ENCODE measurements around the gene GFOD2.
"Not testable (repeated sequence)": the region's sequence is repeated elsewhere in the genome, so short reads cannot be mapped to it uniquely, and the experiment has no call there.

The GFOD2 gene

GRCh38 chr16:67719048-67719777 is at the start of gene GFOD2:
Gene GFOD2, minus strand, starts transcription at chr16:67719316. Its CDS starts 33,601 bp downstream, at chr16:67685715.
- peak; percentile 99 for DNase-seq (ENCODE audit: low spot score)

- no peak for DNase-seq (ENCODE audit: low spot score)
Observed at GRCh38 chr16:67767953-67768352, 48.8 kb upstream of the GFOD2 start.

GRCh38 chr16:67766291-67766690 is 47.2 kb upstream of the GFOD2 start:
- DNase-seq (ENCODE audit: low spot score): no peak

- no peak for DNase-seq (ENCODE audit: low spot score)
Observed at GRCh38 chr16:67764158-67764667, 45.1 kb upstream of the GFOD2 start.

- no peak for DNase-seq (ENCODE audit: low spot score)
Observed at GRCh38 chr16:67763066-67763465, 44.0 kb upstream of the GFOD2 start.

- no peak for DNase-seq (ENCODE audit: low spot score)
Observed at GRCh38 chr16:67762385-67762784, 43.3 kb upstream of the GFOD2 start.

GRCh38 chr16:67761924-67762323 is 42.8 kb upstream of the GFOD2 start:
- DNase-seq (ENCODE audit: low spot score): no peak

GRCh38 chr16:67760956-67761230 is 41.8 kb upstream of the GFOD2 start:
- no peak for DNase-seq (ENCODE audit: low spot score)

GRCh38 chr16:67760206-67760955 is 41.3 kb upstream of the GFOD2 start:
- no peak for DNase-seq (ENCODE audit: low spot score)

- DNase-seq (ENCODE audit: low spot score): no peak
Observed at GRCh38 chr16:67758966-67759365, 39.9 kb upstream of the GFOD2 start.

- no peak for DNase-seq (ENCODE audit: low spot score)
Observed at GRCh38 chr16:67758006-67758405, 38.9 kb upstream of the GFOD2 start.

GRCh38 chr16:67752641-67753040 is 33.5 kb upstream of the GFOD2 start:
- no peak for DNase-seq (ENCODE audit: low spot score)

GRCh38 chr16:67751331-67751730 is 32.2 kb upstream of the GFOD2 start:
- not testable (repeated sequence) for DNase-seq (ENCODE audit: low spot score)

- no peak for DNase-seq (ENCODE audit: low spot score)
Observed at GRCh38 chr16:67750466-67750865, 31.4 kb upstream of the GFOD2 start.

- no peak for DNase-seq (ENCODE audit: low spot score)
Observed at GRCh38 chr16:67749436-67750078, 30.4 kb upstream of the GFOD2 start.

- DNase-seq (ENCODE audit: low spot score): no peak
Observed at GRCh38 chr16:67748834-67749233, 29.7 kb upstream of the GFOD2 start.

GRCh38 chr16:67746846-67747245 is 27.7 kb upstream of the GFOD2 start:
- DNase-seq (ENCODE audit: low spot score): no peak

GRCh38 chr16:67741118-67741517 is 22.0 kb upstream of the GFOD2 start:
- DNase-seq (ENCODE audit: low spot score): no peak

GRCh38 chr16:67740391-67740790 is 21.3 kb upstream of the GFOD2 start:
- no peak for DNase-seq (ENCODE audit: low spot score)

- no peak for DNase-seq (ENCODE audit: low spot score)
Observed at GRCh38 chr16:67736858-67737257, 17.7 kb upstream of the GFOD2 start.

- no peak for DNase-seq (ENCODE audit: low spot score)
Observed at GRCh38 chr16:67734731-67735201, 15.7 kb upstream of the GFOD2 start.

GRCh38 chr16:67733734-67734470 is 14.8 kb upstream of the GFOD2 start:
- no peak for DNase-seq (ENCODE audit: low spot score)

All from ecto neural progenitor cell (in vitro differentiated cells).